Stimulated activated CD4-positive, alpha-beta T cell treated with anti-CD3 and anti-CD28 coated beads, Interleukin-15, amount 100 ng/mL, for 1 hour (primary cell): ENCODE results near the gene ADAMTS12.

Experiments used
- DNase-seq, 2 donors: peaks; one replicate each; pipeline ENCODE4 v3.0.0-alpha.2; 2020; ENCODE audit warnings: low read depth in 1 of 2, low spot score in 1 of 2

The ADAMTS12 gene

GRCh38 chr5:33764786-33765185, 127.0 kb downstream of the ADAMTS12 start:
- no peak for DNase-seq

DNA sequence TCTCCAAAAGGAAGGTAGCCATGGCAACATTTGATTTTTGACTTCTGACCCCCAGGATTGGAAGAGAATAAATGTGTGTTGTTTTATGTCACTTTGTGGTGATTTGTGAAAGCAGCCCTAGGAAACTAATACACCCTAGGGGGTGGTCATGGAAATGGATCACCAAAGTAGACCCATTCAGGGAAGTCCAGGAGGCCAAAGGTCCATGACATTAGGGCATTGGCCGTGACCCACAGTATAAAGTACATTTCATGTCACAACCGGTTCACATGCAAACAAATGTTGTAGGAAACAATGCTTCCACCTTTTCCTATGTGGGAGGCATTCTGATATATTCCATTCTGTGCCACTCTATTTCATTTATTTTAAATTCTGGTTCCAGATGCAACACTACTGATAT, 128.4 kb downstream of the ADAMTS12 start:
- DNase-seq: no peak

GRCh38 chr5:33762859-33763258, 128.9 kb downstream of the ADAMTS12 start:
- DNase-seq: no peak

DNA sequence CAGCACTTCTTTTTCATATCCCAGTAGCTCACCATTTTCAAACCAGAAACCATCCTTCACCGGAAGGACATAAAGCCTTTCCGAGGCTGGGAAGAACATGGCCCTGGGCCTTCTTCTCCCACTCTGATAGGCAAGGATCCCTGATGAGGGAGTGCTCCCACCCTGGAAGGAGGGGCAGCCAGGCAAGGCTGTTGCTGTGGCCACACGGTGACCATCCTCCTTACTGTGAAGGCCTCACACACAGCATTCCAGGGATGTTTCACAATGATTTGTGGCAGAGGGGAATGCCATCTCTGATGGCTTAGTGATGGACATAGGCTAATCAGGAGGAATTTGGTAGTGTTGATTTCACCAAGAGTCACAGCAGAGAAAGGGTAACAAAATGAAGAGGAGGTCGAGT, 130.7 kb downstream of the ADAMTS12 start:
- DNase-seq: no peak

- no peak for DNase-seq
Observed at GRCh38 chr5:33758737-33759136, 133.1 kb downstream of the ADAMTS12 start.

GRCh38 chr5:33756491-33756890, 135.3 kb downstream of the ADAMTS12 start:
- no peak for DNase-seq

DNA sequence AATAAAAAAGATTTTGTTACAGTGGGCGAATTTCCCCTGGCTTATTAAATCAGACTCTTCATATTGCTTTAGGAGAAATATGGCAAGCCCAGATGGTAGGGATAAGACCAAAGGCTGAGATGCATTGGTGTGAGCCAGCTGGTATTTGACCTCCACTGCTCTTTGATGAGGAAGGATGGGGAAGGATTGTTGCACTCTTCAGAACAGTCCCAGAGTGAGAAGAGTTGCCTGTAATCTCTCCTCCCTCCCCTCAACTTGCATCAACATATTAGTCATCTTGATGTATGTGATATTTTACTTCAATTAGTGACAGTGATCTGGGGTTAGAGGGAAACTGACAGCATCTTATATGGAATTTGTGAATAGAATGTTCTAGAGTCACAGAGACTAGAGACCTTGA, 136.6 kb downstream of the ADAMTS12 start:
- no peak for DNase-seq

DNA sequence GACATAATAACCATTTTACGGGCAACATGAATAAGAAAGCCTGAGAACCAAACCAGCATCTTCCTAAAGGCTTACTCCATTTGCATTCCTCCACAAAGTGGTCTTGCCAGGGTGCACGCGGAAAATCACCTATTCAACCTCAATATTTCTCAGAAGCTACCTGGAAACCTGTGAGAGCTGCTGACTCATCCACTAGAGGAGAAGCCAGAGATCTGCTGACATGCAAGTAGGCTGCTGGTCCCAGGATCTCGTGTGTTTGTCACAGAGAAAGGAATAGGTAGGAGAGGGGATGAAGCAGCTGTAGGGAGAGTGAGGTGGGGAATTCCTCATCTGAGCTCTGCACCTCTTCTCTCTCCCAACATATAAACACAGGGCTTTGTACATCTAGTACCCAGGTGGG, 138.1 kb downstream of the ADAMTS12 start:
- DNase-seq: no peak

- no peak for DNase-seq
Observed at GRCh38 chr5:33748754-33749153, 143.0 kb downstream of the ADAMTS12 start.

DNA sequence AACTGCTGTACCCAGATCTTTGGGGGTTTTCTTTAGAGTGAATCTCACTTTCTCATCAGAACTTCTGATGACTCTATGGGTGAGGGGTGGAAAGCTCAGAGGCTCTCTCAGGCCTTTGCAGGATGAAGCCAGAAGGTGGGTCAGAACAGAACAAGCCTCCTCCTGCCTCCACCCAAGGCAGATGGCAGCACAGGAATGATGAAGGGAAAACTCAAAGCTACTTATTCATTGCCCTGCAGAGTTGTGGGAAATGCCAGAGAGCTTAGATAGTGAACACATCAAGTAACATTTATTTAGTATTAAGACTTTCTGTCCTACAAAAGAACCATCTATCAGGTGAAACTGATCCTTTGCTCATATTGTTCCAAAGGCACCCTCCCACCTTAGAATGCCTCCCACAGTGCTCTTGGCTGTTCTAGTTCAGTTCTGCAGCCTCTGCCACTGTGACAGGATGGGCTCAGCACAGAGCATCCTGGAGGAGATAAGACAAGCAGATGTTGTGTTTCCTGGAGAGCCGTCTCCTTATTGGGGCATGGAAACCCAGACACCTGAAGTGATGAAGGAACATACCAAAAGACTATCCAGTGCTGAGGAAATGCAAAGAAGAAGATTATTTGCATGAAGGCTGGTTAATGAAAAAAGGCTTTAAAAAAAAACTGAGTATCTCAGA, 146.6 kb downstream of the ADAMTS12 start:
- no peak for DNase-seq

- DNase-seq: no peak
Observed at GRCh38 chr5:33743099-33743498, 148.7 kb downstream of the ADAMTS12 start.

- DNase-seq: no peak
Observed at GRCh38 chr5:33742181-33742580, 149.6 kb downstream of the ADAMTS12 start.

- no peak for DNase-seq
Observed at GRCh38 chr5:33738967-33739366, 152.8 kb downstream of the ADAMTS12 start.

GRCh38 chr5:33738097-33738496, 153.7 kb downstream of the ADAMTS12 start:
- DNase-seq: no peak

DNA sequence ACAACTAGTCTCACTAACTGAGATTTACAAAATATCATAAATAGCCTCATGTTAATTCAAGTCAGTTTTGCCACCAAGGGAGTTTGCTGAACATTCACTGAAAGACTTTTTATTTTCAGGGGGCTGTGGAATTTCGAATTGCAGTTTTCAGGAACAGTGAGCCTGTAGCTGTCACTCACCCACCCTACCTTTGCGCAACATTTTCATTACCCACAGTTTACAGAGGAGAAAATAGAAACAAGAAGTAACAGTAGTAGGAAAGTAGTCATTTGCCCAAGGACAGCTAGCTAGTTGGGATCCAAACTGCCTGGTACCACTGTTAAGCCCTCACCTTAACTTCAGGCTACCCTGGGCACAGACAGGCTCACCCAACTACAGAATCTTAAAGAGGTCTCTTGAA, 154.1 kb downstream of the ADAMTS12 start:
- no peak for DNase-seq

DNA sequence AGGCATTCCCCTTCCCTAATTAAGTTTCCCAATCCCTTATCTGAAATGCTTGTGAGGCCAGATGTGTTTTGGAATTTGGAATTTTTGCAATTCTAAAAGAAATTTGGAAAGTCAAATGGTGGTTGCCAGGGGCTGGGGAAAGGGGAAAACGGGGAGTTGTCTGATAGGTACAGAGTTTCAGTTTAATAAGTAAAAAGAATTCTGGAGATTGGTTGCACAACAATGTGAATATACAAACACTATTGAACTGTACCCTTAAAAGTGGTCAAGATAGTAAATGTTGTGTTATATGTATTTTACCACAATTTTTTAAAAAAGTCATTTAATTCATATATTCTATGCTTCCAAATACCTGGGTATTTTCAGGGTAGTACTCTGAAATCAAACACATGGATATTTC, 154.5 kb downstream of the ADAMTS12 start:
- DNase-seq: no peak

- DNase-seq: no peak
Observed at GRCh38 chr5:33736510-33736909, 155.3 kb downstream of the ADAMTS12 start.

DNA sequence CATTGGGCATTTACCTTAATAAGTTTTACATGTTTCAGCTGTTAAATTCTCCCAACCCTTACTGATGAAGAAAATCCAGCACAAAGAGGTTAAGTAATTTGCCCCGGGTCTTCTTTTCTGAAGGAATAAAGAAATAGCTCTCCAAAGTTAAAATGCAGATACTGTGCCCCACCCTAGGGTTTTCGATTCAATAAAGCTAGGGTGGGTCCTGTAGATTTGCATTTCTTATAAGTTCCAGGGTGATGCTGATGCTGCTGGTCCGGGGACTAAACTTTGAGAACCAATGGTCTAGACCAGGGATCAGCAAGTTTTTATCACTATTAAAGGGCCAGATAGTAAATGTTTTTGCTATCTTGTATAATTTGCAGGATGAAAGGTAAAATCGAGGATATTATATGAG, 156.7 kb downstream of the ADAMTS12 start:
- no peak for DNase-seq

GRCh38 chr5:33734537-33734936, 157.3 kb downstream of the ADAMTS12 start:
- DNase-seq: no peak

DNA sequence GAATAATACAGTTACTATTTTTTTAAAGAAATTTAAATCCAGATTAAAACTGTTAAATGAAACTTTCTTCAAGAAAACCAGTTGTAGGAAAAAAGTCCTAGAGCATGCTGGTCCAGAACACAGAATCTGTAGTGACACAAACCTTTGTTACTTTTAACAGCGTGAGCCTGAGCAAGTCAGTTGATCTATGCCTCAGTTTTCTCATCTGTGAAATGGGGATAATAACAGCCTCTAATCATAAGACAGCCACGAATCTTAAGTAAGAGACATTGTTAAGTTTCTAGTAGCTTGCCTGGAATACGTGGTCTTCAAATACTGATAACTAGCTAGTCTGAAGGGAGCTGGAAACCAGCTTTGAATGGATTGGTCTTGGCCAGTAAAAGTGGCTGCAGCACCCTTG, 158.6 kb downstream of the ADAMTS12 start:
- no peak for DNase-seq

- DNase-seq: no peak
Observed at GRCh38 chr5:33726422-33727165, 165.2 kb downstream of the ADAMTS12 start.

DNA sequence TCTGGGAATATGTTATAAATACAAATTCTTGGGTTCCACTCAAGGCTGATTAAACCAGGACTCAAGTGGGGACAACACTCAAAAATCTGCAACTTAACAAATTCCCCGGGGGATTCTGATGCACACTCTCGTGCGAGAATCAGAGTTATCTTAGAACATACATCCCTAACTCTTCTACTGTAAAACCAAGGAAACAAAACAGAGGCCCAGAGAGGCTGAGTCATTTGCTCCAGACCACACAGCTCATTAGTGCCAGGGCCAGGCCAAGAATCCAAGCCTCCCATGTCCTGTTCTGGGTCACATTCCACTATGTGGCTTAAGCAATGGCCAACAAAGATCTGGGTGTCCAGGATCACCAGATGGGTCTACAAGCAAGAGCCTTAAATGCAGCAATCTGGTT, 166.0 kb downstream of the ADAMTS12 start:
- DNase-seq: no peak
